Measurements from ENCODE around the gene CTSZ.
"Not testable (repeated sequence)": the region's sequence is repeated elsewhere in the genome, so short reads cannot be mapped to it uniquely, and the experiment has no call there.

CTSZ gene

GRCh38 chr20:58967652-58968429 is 39.2 kb downstream of the CTSZ start:
- TF ChIP-seq MAX (IDR thresholded peaks at IDR 0.05; ENCODE audit: low read depth, low read length) (no peak), MYC (IDR thresholded peaks at IDR 0.05; ENCODE audit: low read depth, low read length) (no peak), POLR2A (IDR thresholded peaks at IDR 0.05; ENCODE audit: extremely low read depth, insufficient read length) (no peak), CTCF (IDR thresholded peaks at IDR 0.05; ENCODE audit: low read depth, low read length) (no peak)
- H3K4me3 ChIP-seq (ENCODE audit: low read depth, low read length), result no peak overlapping the region
- DNase-seq (ENCODE audit: low read depth), result no peak

DNA sequence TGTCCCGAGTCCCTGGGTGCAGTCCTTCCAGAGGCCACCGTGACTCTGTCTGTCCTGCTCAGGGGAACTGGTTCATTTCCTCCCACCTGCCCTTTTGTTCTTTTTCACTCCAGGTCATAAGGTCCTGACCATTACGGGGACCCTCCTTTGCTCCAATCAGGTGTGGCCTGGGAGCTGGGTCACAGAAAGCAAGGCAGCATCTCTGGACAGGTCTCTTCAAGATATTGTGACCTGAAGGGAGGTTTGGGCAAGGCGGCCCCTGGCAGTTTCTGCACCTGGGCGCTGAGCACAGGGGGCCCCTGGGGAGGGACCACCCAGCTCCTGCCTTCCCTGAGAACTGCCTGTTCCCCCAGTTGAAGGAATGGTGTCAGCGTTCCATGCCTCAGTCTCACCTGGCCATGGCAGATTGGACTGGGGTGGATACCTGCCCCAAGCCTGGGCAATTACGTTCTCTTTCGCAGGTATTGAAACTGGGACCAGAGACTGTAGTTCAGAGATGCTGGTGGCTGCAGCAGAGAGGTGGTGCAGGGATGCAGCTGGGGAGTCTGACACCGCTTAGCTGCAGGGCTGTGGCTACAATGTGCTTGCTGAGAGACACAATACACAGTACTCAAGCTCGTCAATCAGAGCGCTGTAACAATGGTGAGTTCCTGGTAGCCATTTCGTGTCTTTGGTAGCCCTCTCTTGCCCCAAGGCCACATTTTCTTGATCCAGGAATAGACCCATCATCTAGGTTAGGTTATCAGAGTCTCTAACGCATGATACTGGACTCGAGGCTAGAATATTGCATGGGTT is 41.6 kb downstream of the CTSZ start:
- DNase-seq (ENCODE audit: low read depth), result no peak
- no peak overlapping the region for H3K4me3 ChIP-seq (ENCODE audit: low read depth, low read length)
- TF ChIP-seq POLR2A (IDR thresholded peaks at IDR 0.05; ENCODE audit: extremely low read depth, insufficient read length) (no peak), MAX (IDR thresholded peaks at IDR 0.05; ENCODE audit: low read depth, low read length) (no peak), MYC (IDR thresholded peaks at IDR 0.05; ENCODE audit: low read depth, low read length) (no peak), CTCF (IDR thresholded peaks at IDR 0.05; ENCODE audit: low read depth, low read length) (no peak)

DNA sequence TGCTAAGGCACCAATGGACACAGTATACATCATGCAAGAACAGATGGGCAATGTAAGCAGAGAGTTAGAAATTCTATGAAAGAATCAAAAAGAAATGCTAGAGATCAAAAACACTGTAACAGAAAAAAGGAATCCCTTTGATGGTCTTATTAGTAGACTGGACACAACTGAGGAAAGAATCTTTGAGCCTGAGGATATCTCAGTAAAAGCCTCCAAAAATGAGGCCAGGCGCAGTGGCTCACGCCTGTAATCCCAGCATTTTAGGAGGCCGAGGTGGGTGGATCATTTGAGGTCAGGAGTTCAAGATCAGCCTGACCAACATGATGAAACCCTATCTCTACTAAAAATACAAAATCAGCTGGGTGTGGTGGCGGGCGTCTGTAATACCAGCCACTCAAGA is 43.1 kb downstream of the CTSZ start:
- H3K4me3 ChIP-seq (ENCODE audit: low read depth, low read length); DNase-seq (ENCODE audit: low read depth): not testable (repeated sequence)

GRCh38 chr20:58963060-58963584 is 43.9 kb downstream of the CTSZ start:
- TF ChIP-seq POLR2A (IDR thresholded peaks at IDR 0.05; ENCODE audit: extremely low read depth, insufficient read length), result no peak
- no peak for TF ChIP-seq MAX (IDR thresholded peaks at IDR 0.05; ENCODE audit: low read depth, low read length)
- no peak for TF ChIP-seq CTCF (IDR thresholded peaks at IDR 0.05; ENCODE audit: low read depth, low read length)
- TF ChIP-seq MYC (IDR thresholded peaks at IDR 0.05; ENCODE audit: low read depth, low read length), result no peak
- DNase-seq (ENCODE audit: low read depth), result no peak
- no peak overlapping the region for H3K4me3 ChIP-seq (ENCODE audit: low read depth, low read length)

DNA sequence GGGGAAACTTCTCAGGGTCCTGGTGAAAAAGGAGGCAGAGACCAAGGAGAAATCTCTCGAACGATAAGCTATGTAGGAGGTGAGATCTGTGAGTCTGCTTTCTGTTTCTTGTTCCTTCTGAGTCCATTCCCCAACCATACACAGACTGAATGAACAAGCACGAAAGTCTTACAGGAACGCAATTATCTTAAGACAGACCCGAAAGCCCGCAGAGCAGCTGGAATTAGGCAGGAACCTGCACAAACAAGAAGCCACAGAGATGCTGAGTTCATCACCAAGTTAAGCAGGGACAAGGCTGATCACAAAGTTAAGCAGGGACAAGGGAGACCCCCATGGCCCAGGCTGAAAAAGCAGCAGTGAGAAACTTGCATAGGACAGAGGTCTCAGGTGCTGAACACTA is 47.4 kb downstream of the CTSZ start:
- DNase-seq (ENCODE audit: low read depth), result no peak
- TF ChIP-seq CTCF (IDR thresholded peaks at IDR 0.05; ENCODE audit: low read depth, low read length) (no peak), MAX (IDR thresholded peaks at IDR 0.05; ENCODE audit: low read depth, low read length) (no peak), POLR2A (IDR thresholded peaks at IDR 0.05; ENCODE audit: extremely low read depth, insufficient read length) (no peak), MYC (IDR thresholded peaks at IDR 0.05; ENCODE audit: low read depth, low read length) (no peak)

DNA sequence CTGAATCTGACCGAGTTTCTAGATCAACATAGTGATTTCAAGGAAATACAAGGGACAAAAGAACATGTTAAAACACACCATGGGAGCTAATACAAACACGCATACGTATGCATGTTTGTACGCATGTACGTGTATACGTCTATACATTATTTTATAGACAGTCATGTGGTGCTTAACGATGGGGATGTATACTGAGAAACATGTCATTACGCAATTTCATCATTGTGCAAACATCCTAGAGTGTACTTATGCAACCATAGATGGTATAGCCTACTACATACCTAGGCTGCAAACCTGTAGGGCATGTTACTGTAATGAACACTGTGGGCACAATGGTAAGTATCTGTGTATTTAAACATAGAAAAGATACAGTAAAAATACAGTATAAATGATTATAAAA is 51.0 kb downstream of the CTSZ start:
- TF ChIP-seq MAX (IDR thresholded peaks at IDR 0.05; ENCODE audit: low read depth, low read length) (peak; percentile 60), MYC (IDR thresholded peaks at IDR 0.05; ENCODE audit: low read depth, low read length) (peak; percentile 60), POLR2A (IDR thresholded peaks at IDR 0.05; ENCODE audit: extremely low read depth, insufficient read length) (no peak), CTCF (IDR thresholded peaks at IDR 0.05; ENCODE audit: low read depth, low read length) (no peak)
- peak; percentile 85 for DNase-seq (ENCODE audit: low read depth)

More for the DNA sequence above, 47.4 kb downstream of the CTSZ start:
- no peak overlapping the region for H3K4me3 ChIP-seq (ENCODE audit: low read depth, low read length)

More for the DNA sequence above, 51.0 kb downstream of the CTSZ start:
- peak overlapping the region; percentile 1 for H3K4me3 ChIP-seq (ENCODE audit: low read depth, low read length)

All from NB4 (cell line).